HG02973 (cell line): ENCODE measurements around the gene PNMT.

Source experiments
- ATAC-seq: cut with Tn5 transposase; IDR thresholded peaks from one replicate; pipeline ENCODE4 v1.9.1; 2021; ENCODE audit warnings: moderate library complexity; ENCODE audit not compliant: unreplicated experiment

The PNMT gene

DNA sequence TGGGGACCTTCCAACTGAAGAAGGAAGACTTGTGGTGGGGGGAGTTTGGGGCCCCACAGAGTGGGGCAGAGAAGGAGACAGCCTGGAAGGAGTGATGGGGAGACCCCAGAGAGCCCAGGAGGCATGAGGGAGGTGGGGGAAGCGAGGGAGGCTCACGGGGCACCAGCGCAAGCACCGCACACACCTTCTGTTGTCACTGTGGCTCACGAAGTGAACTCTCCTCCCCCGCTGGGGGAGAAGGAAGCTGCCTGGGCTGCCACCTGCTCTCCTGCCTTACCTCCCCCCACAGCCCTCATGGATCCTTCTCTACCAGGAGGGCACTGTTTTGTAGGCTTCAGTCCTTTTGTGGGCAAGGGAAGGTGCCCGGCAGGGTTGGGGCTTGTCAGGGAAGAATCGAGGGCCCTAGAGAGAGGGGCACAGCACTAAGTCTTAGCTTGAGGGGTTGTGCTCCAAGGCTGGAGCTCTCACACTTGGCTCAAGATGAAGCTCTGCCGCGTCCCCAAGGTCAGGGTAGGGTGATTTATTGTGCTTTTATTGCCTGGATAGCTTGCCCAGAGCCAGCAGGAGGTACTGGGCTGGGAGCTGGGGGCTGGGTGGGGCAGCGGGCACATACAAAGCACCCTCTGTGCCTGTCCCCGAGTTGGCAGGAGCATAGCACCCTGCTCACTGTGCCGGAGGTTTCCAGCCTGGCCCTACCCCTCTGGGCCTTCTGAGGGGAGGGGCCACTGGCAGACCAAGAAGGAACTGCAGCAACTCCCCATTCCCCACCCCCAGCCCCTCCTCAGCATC is 35.9 kb upstream of the PNMT start:
- no peak for ATAC-seq

DNA sequence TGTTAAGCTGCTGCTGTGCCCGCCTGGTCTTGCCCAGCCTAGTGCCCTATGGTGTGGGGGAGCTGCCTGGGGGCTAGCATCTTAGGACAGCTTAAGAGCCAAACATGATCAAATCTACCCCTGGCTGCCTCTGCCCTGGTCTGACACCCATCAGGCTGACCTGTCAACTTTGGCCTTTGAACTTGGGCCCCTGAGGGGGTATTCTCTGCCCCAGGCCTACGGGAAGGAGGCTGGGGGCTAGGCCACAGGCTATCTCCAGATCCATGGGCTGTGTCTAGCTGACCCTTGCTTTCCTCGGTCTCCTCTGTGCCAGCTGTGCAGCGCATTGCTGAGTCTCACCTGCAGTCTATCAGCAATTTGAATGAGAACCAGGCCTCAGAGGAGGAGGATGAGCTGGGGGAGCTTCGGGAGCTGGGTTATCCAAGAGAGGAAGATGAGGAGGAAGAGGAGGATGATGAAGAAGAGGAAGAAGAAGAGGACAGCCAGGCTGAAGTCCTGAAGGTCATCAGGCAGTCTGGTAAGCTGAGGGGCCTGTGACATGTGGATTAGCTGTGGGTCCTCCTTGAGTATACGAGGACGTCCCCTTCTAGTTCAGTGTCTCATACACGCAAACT is 34.6 kb upstream of the PNMT start:
- no peak for ATAC-seq

DNA sequence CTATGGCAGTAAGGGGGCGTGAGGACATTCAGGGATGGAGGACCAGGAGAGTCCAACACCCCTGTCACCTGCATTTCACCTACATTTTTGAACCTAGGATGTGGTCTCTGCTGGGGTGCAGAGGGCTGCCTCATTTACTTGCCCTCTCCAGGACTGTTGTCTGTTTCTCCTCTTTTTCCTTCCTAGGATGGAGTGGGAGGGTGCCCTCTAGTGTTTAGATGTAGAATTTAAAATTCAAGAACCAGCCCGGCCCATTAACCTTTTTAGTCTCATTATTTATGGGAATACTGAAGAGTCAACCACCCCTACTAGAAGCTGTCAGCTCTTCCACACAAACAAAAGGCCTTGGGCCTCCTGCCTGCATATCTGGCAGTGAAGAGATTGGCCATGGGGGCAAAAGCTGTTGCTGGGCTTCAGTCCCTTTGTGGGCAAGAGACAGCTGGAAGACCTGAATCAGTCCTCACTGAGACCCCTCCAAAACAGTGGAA is 33.8 kb upstream of the PNMT start:
- ATAC-seq, result no peak

DNA sequence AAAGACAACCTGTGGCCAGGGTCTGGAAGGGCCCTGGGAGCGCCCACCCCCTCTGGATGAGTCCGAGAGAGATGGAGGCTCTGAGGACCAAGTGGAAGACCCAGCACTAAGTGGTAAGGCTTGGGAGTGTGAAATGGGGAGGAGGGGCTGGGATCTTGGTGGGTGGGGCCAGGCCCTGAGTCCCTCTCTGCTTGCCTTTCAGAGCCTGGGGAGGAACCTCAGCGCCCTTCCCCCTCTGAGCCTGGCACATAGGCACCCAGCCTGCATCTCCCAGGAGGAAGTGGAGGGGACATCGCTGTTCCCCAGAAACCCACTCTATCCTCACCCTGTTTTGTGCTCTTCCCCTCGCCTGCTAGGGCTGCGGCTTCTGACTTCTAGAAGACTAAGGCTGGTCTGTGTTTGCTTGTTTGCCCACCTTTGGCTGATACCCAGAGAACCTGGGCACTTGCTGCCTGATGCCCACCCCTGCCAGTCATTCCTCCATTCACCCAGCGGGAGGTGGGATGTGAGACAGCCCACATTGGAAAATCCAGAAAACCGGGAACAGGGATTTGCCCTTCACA is 32.6 kb upstream of the PNMT start:
- ATAC-seq, result no peak

DNA sequence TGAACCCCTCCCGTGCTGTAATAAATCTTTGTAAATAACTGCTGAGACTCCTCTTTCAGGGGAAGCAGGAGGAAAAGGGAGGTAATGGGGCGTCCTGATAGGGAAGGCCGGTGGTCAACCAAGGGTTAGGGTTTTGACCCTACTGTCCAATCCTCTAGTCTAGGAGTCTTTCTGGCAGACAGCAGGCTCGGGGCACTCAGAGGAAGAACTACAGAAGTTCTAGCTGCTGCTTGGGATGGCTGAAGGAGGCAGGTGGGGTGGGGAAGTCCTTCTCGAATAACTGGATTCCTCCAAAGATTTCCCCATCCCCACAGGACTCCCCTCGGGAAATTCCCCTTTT is 31.7 kb upstream of the PNMT start:
- ATAC-seq, result no peak

DNA sequence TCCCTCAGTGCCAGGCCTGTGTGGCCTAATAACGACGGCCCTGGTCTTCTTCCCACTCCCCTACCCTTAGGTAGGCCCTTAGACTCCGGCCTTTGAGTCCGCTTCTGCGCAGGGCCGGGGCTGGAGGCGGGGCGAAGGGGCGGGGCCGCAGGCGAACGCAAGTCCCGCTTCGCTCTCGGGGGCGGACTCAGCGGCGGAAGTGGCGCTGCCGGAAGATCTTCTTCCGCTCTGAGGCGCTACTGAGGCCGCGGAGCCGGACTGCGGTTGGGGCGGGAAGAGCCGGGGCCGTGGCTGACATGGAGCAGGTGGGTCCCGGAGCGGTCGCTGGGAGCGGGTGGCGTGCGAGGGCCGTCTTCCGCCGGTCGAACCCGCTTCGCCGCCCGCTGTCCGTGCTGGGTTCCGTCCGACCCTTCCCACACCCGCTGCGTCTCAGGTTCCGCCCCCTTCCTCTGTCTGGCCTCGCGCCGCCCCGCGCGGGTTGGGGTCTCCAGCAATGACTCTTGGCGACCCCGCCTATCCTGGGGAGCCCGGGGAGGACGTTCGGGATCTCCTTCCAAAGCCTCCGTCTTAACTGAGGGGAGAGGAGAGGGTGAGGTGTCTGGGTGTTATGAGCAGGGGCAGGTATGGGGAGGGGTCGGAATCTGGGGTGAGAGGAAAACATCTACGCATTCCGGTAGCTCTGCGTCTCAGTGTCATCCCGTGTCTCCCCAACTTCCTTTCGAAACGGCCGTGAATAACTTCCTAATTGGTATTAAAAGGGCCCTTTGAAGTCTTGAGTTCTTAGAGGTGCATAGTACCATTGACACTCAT is 31.1 kb upstream of the PNMT start, which contains the start of gene STARD3:
Gene STARD3 (plus strand): TSS at position 218 of the 810 bp plus-strand sequence. CDS start 16,388 bp downstream, outside the sequence.
- ATAC-seq, result no peak

DNA sequence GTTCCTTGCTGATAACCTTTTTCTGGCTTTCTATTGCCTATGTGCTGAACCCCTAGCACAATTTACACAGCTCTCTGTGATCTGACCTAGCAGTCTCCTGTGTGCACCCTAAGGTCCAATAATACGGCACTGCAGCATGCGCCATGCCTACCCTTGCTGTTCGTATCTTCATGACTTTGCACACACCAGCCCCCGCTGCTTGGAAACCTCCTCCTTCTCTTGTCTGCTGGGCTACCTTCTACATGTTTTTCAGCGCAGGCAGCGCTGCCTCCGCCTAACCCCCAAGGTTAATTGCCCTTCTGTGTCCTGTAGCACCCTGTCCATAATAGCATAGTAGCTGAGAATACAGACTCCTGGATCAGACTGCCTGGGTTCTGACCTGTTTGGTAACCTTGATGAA is 29.9 kb upstream of the PNMT start:
- ATAC-seq, result no peak

DNA sequence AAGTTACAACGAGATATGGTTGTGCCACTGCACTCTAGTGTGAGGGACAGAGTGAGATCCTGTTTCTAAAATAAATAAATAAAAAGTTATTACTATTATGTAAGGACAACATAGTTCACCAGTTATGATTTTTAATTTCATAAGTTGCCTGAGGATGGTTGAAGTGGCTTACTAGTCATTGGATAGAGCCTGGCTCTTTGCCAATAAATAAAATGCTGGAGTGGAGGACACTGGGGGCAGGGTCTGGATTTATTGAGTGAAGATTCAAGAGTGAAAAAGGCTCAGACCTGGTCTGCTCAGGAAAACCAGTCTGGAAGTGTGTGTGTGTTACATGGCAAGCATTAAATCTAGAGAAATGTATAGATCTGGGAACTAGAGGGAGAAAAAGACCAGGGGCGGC is 29.2 kb upstream of the PNMT start:
- no peak for ATAC-seq

DNA sequence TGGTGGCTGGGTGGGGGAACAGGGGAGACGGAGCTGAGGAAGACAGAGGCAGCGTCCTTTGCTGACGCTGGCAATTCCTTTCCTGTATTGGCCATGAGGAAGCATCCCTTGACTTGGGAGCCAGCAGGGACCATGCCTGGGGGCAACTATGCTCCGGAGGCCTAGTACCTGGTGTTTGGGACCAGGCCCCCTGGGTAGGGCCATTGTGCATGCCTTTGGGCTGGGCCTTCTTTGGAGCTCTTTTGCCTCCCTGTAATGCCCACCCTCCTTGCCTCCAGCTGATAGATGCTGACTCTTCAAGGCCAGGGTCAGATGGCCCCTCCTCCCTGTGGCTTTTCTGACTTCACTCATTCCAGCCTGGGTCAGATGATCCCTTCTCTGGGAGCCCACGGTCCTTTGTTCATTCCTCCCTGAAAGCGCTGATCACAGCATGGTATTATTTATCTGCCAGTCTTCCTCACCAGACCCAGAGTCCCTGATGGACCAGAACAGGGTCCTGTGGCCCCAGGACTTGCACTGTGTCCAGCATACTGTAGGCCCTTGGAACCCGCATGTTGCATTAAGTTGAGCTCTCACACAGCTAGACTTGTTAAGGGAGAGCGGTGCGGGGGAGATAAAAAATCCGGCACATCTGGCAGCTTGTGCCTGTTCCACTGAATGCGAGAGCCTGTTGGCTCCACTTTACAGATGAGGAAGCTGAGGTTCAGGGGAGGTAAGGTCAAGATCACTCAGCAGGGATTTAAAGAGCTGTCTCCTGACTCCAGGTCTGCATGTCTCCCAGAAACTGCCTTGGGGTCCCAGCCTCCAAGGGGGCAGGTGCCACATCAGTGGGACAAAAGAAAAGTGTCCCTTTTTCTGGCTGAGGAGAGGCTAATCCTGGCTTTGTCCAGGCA is 28.4 kb upstream of the PNMT start:
- ATAC-seq, result no peak

DNA sequence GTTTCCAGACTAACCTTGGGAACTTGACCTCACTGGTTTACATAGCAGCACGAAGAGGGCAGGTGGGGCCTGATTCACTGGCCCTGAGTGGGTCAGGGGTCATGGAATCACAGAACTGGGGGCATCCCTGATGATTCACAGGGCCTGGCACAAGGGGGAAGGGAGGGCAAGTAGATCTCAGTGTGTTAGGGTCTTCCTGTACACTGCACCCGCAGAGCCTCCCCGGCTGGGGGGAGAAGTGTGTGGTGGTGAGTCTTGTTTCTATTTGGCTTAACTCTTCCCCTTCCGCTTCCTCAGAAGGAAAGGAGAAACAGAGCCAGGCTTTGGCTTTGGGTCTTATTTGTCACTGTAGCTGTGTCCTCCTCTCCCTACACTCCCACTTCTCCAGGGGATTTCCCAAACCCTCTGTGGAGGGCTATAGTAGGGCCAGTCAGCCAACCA is 27.6 kb upstream of the PNMT start:
- no peak for ATAC-seq

DNA sequence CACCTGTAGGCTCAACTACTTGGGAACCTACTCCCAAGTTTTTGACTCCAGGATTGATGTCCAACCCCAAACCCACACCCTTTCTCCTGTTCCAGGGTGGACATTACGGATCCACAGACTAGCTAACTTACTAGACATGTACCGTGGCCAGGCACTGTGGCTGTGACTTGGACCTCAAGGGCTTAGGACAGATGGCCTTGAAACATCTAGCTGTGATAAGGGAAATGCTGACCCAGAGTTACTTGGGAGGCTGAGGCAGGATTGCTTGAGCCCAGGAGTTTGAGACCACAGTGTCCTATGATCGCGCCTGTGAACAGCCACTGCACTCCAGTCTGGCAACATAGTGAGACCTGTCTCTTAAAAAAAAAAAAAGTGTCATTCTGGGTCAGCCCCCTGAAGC is 27.2 kb upstream of the PNMT start:
- ATAC-seq, result no peak

DNA sequence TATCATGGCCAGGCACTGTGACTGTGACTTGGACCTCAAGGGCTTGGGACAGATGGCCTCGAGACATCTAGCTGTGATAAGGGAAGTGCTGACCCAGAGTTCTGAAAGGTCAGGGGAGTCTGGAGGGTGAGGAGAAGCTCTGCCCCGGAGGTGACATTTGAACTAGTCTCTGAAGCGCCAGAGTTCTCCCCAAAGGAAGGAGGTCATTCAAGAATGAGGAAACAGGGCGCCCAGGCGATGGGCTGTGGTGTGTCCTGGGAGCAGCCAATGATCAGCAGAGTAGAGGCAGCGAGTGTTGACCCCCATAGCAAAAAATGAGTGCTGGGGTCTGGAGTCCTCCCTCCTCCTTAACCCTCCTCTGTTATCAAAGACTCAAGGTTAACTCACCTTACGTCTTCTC is 26.4 kb upstream of the PNMT start:
- no peak for ATAC-seq

DNA sequence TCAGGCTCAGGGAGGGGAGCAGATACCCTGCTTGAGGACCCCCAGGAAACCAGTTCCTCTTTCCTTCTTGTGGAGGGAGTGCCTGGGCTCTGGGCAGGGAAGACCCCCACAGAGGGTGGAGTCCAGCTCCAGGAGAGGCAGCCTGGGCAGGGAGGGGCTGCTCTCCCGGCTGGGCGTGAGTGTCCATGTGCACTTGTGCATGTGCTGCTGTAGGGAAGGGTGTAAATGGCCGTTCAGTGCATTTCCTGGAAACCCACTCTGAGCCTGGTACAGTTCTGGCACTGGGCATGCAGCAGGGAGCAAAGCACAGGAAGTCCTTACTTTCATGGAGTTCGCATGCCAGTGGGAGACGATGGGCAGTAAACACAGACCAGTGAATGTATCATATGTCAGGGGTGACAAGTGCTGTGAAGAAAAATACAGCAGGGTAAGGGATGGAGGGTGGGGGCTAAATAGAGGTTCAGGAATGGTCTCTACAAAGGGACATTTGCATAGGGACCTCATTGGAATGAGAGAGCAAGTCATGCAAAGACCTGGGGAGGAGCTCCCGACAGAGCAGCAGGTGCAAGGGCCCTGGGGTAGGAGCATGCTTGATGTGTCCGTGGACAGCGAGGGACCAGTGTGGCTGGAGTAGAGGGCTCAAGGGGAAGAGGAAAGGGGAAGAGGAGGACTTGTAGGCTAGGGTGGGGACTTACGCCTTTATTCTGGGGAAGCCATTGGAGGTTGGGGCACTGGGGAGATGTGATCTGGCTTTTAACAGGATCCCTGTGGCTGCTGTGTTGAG is 25.8 kb upstream of the PNMT start:
- no peak for ATAC-seq

DNA sequence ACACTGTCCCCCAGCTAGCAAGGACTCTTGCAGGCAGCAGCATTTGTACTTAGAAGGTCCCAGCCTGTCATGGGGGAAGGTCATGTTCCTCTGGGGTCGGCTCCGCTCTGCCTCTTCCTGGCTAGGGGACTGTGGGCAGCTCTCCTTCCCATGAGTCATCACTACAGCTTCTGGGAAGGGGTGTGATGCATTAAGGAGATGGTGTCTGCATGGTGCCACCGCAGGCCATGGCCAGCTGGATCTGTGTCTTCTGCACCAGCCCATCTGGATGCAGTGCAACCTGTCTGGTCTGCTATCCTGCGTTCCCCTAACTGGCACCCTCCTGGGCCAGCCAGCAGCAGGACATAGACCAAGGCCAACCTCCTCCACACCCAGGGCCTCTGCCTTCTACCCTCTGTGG is 25.0 kb upstream of the PNMT start:
- no peak for ATAC-seq

DNA sequence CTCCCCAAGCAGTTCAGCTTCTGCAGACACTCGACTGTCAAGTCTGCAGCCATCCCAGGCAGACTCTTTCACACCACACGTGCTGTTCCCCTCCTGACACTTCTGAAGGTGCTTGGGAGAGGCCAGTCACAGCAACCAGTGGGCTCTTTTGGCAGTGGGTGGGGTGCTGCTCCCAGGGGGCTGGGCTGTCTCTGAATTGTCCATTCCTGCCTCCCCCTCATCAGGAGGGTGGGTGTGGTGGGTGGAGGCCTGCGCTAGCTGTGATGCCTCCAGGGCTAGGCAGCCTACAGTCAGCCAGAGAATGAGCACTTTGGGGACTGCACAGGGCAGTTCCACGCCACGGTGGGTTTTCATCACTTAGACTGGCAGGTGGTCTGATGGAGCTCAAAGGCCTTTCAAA is 21.0 kb upstream of the PNMT start:
- no peak for ATAC-seq

DNA sequence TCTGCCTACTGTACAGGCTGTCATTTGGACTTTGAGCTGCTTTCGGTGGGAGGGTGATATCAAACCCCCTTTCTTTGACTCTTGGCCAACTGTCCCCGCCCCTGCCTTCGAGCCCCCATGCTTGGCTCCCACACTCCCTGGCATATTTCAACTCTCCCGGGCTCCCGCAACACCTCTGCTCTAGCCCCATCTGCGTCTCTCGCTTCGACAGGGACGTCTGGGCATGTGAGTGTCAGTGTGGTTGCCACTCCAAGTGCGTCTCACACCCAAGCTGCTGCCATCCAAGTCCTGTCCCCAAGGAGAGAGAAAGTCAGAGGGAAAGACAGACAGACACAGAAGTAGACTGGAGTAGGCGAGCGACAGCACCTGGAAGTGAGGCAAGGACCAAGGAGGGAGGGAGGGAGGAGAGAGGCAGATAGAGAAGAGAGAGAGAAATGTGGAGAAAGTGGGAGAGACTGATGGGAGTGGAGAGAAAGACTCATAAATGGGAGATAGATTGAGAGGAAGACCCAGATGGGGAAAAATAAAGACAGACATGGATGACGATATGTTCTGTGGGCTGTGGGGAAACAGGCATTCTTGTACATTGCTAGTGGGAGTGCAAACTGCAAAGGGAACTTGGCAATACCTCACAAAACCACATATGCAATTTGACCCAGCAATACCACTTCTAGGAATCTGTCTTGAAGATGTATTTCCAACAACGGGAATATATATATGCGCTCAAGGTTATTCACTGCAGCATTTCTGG is 19.5 kb upstream of the PNMT start:
- no peak for ATAC-seq

DNA sequence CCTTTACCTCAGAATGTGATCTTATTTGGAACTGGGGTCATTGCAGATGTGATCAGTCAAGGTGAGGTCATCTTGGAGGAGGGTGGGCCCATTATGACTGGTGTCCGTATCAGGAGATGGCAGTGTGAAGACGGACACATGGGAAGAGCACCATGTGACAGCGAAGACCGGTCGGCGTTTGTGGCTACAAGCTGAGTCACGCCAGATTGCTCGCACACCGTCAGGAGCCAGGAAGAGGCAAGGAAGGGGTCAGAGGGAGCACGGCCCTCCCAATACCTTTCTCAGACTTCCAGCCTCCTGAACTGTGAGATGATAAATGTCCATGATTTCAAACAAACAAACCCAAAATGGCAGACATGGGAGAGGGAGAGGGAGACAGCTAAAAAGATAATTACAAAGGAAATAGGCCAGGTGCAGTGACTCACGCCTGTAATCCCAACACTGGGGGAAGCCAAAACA is 18.1 kb upstream of the PNMT start:
- ATAC-seq, result no peak

DNA sequence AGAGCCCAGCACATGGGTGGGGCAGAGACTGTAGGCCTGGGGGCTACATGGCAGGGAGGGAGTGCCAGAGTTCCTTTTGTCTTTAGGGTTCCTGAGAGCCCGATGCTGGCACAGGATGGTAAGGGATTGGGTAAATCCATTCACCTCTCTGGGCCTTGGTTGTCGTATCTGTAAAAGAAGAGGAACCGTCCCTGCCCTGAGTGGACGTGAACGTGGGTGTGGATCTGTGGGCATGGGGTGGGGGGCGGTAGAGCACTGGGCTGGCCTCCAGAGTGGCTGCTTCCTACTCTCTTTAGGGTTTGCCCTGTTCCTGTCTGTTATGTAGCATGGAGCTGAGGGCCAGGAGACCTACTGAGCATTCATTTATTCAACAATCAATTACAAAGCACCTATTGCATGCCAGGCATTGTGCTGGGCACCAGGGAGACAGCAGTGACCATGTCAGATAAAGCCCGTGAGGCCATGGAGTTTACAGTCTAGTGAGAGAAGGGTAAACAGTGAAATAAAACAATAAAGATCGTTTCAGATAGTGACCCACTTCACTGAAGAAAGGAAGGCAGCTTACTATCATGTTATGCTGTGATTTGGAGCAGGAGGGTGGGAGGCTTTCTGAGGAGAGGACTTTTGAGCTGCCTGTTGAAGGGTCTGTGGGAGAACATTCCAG is 16.2 kb upstream of the PNMT start:
- no peak for ATAC-seq
